Parathyroid adenoma (tissue), 2 donors: ENCODE data around the gene OLIG2.

ENCODE experiments used
- H2AFZ ChIP-seq: fragments of 300-600 bp; sonication (generic); one replicate; pipeline ENCODE4 v1.7.0; 2017; ENCODE audit warnings: antibody characterized with exemption, mild to moderate bottlenecking
- H3K27ac ChIP-seq: fragments of 300-600 bp; sonication (generic); one replicate; pipeline ENCODE4 v1.7.0; 2017
- H3K27me3 ChIP-seq: fragments of 300-600 bp; sonication (generic); one replicate; pipeline ENCODE4 v1.7.0; 2017; ENCODE audit warnings: low read length; ENCODE audit not compliant: control insufficient read depth, insufficient read depth
- H3K36me3 ChIP-seq: fragments of 300-600 bp; sonication (generic); one replicate; pipeline ENCODE4 v1.7.0; 2017; ENCODE audit warnings: low read length; ENCODE audit not compliant: control insufficient read depth, insufficient read depth
- H3K4me1 ChIP-seq: fragments of 300-600 bp; sonication (generic); one replicate; pipeline ENCODE4 v1.7.0; 2017; ENCODE audit warnings: control low read depth
- H3K4me2 ChIP-seq: fragments of 300-600 bp; sonication (generic); one replicate; pipeline ENCODE4 v1.7.0; 2017; ENCODE audit warnings: low read length
- H3K4me3 ChIP-seq: fragments of 300-600 bp; sonication (generic); one replicate; pipeline ENCODE4 v1.7.0; 2017; ENCODE audit warnings: low read depth, low read length
- H3K79me2 ChIP-seq: fragments of 300-600 bp; sonication (generic); one replicate; pipeline ENCODE4 v1.7.0; 2017; ENCODE audit warnings: control low read depth
- H3K9ac ChIP-seq: fragments of 300-600 bp; sonication (generic); one replicate; pipeline ENCODE4 v1.7.0; 2017; ENCODE audit warnings: mild to moderate bottlenecking
- H3K9me3 ChIP-seq: fragments of 300-600 bp; sonication (generic); one replicate; pipeline ENCODE4 v1.7.0; 2017; ENCODE audit warnings: low read length; ENCODE audit not compliant: control insufficient read depth
- CTCF ChIP-seq: fragments of 300-600 bp; sonication (generic); IDR thresholded peaks from one replicate; pipeline ENCODE4 v1.7.0; 2017; ENCODE audit warnings: antibody characterized with exemption, mild to moderate bottlenecking
- donor health status: primary hyperparathyroidism.

The OLIG2 gene

GRCh38 chr21:33013626-33014025 is 12.1 kb upstream of the OLIG2 start:
- Histone ChIP-seq H3K27ac (no peak overlapping the region), H3K27me3 (no peaks in the 10 kb centered on the region), H3K9ac (no peak overlapping the region), H2AFZ (no peak overlapping the region), H3K4me1 (no peaks in the 10 kb centered on the region), H3K4me3 (no peak overlapping the region), H3K9me3 (no peaks in the 10 kb centered on the region), H3K36me3 (no peaks in the 10 kb centered on the region), H3K4me2 (no peak overlapping the region), H3K79me2 (no peaks in the 10 kb centered on the region)
- no peak for TF ChIP-seq CTCF

- no peak for TF ChIP-seq CTCF
- Histone ChIP-seq H2AFZ (no peak overlapping the region), H3K27ac (no peak overlapping the region), H3K9ac (no peak overlapping the region), H3K79me2 (no peaks in the 10 kb centered on the region), H3K9me3 (no peaks in the 10 kb centered on the region), H3K4me1 (no peaks in the 10 kb centered on the region), H3K27me3 (no peaks in the 10 kb centered on the region), H3K4me2 (no peak overlapping the region), H3K36me3 (no peaks in the 10 kb centered on the region), H3K4me3 (no peak overlapping the region)
Observed at GRCh38 chr21:33014331-33014730, 11.4 kb upstream of the OLIG2 start.

- Histone ChIP-seq H3K36me3 (no peaks in the 10 kb centered on the region), H3K4me1 (no peaks in the 10 kb centered on the region), H3K4me3 (no peak overlapping the region), H3K27me3 (no peaks in the 10 kb centered on the region), H2AFZ (no peak overlapping the region), H3K27ac (no peak overlapping the region), H3K4me2 (no peak overlapping the region), H3K79me2 (no peaks in the 10 kb centered on the region), H3K9me3 (no peaks in the 10 kb centered on the region), H3K9ac (no peak overlapping the region)
- no peak for TF ChIP-seq CTCF
Observed at GRCh38 chr21:33015096-33015495, 10.6 kb upstream of the OLIG2 start.

- H3K27me3 ChIP-seq = no peaks in the 10 kb centered on the region
- no peak overlapping the region for H3K27ac ChIP-seq
Observed at GRCh38 chr21:33015756-33016155, 10.0 kb upstream of the OLIG2 start.

More at GRCh38 chr21:33015756-33016155, 10.0 kb upstream of the OLIG2 start:
- no peak for TF ChIP-seq CTCF
- no peaks in the 10 kb centered on the region for H3K4me1 ChIP-seq
- no peaks in the 10 kb centered on the region for H3K36me3 ChIP-seq
- H3K9ac ChIP-seq = no peak overlapping the region
- no peaks in the 10 kb centered on the region for H3K9me3 ChIP-seq
- no peak overlapping the region for H3K4me3 ChIP-seq
- H3K4me2 ChIP-seq = no peak overlapping the region
- no peak overlapping the region for H2AFZ ChIP-seq
- no peaks in the 10 kb centered on the region for H3K79me2 ChIP-seq
